ENCODE measurements around the gene ADCY1.

The ADCY1 gene

DNA sequence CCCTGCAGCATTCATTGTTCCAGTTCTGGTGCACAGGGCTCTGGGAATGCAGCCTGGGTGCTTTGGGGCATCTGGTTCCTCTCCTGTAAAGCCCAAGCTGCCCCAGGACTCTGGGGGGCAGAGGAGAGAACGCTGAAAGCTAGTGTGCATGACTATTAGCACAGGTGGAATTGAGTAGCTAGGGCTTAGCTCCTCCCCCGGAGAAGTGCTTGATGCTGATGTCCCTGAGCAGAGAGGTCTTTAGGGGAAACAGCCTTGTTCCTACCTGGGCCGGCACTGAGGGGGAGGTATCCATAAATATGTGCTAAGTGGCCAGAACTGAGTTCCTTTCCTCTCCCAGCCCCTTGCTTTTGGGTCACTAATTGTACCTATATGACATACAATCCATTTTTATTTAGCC, 3.9 kb downstream of the ADCY1 start:
- no peak for DNase-seq (ENCODE audit: low read depth)
- no peak overlapping the region for H3K4me3 ChIP-seq (replicated peaks; ENCODE audit: low read depth, low read length)
- no peak for TF ChIP-seq CTCF (IDR thresholded peaks at IDR 0.05; ENCODE audit: low read length, missing control alignments)

DNA sequence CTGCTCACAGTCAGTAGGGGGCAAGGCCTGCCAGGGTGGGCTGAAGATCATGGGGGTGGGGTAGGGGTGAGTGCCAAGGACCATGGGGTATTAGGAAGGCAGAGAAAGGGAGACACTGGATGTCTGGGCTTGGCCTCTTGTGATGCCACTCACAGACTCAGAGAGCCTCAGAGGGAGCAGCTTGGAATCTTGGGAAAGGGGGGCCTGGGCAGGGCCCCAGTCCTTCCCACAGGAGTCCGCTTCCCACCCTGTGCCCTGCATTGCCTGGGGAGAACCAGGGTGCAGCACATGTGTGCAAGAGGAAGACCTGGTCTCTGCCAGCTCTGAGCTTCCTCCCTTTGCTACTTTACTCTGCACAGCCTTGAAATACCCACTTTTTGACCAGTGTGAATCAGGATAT, 4.3 kb downstream of the ADCY1 start:
- DNase-seq (ENCODE audit: low read depth) = no peak
- TF ChIP-seq CTCF (IDR thresholded peaks at IDR 0.05; ENCODE audit: low read length, missing control alignments) = no peak
- H3K4me3 ChIP-seq (replicated peaks; ENCODE audit: low read depth, low read length) = no peak overlapping the region

GRCh38 chr7:45579391-45579801, 5.2 kb downstream of the ADCY1 start:
- no peak for TF ChIP-seq CTCF (IDR thresholded peaks at IDR 0.05; ENCODE audit: low read length, missing control alignments)
- no peak for DNase-seq (ENCODE audit: low read depth)
- H3K4me3 ChIP-seq (replicated peaks; ENCODE audit: low read depth, low read length) = no peak overlapping the region

DNA sequence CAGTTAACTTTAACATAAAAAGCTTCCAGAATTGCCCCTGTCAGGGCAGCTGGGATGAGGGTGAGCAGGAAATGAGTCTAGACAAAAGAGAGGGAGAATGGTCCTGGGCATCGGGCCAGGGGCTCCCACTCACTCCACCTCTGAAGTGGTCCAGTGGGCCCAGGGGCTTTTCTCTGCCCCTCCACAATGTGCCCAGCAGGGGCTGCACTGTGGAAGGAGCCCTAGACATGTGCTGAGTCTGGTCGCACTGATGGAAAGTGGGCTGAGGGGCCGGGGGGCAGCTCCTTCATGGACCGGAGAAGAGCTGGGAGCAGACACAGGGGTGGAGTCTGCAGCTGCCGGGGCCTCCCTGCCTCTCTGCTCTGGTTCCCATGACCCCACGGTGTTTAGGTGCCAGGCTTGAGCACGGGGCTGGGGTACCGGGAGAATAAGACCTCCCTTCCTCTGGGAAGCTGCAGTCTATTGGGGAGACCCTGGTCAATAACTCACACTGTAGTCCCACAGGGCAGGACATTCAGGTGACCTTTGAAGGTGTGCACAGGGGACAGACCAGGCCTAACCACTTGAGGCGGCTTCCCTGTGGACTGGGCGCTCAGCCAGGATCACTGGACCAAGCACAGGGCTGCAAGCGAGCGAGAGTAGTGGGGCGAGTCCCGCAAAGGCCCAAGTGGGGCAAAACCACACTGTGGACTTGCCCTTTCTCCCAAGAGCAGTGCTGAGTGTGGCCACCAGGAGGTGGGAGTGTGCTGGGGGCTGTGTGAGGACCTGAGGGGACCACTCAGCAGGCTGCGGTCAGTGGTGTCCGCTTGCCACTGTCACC, 6.1 kb downstream of the ADCY1 start:
- no peak overlapping the region for H3K4me3 ChIP-seq (replicated peaks; ENCODE audit: low read depth, low read length)
- TF ChIP-seq CTCF (IDR thresholded peaks at IDR 0.05; ENCODE audit: low read length, missing control alignments) = peak; percentile 31
- no peak for DNase-seq (ENCODE audit: low read depth)

DNA sequence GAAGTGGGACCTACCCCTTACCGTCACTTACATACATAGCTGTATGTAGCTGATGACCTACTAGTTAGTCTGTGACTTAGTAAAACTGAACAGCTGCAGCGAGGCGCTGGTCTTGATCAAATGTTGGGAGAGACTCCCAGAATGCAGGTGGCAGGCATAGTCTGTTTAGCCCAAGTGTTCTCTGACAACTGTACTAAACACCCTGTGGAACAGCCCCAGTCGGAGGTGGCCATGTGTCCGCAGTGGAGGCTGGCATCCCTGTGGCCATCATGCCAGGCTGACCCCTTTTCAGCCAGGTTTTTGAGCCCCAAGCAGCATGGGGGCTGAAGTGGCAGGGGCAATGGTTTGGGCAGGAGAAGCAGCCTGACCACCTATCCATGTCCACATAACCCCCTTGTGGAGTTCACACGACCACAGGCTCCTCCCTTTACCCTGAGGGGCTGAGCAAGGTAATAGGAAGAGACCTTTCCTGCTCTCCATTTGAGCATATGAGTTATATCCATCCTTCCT, 7.2 kb downstream of the ADCY1 start:
- DNase-seq (ENCODE audit: low read depth) = no peak
- H3K4me3 ChIP-seq (replicated peaks; ENCODE audit: low read depth, low read length) = no peak overlapping the region
- no peak for TF ChIP-seq CTCF (IDR thresholded peaks at IDR 0.05; ENCODE audit: low read length, missing control alignments)

- H3K4me3 ChIP-seq (replicated peaks; ENCODE audit: low read depth, low read length) = no peak overlapping the region
- DNase-seq (ENCODE audit: low read depth) = no peak
- no peak for TF ChIP-seq CTCF (IDR thresholded peaks at IDR 0.05; ENCODE audit: low read length, missing control alignments)
Observed at GRCh38 chr7:45582136-45582749, 8.1 kb downstream of the ADCY1 start.

Data from fibroblast of pulmonary artery (primary cell).